HG03558 (cell line): ENCODE data around the gene RPL41.
A peak's percentile ranks its signal among the peaks of the same experiment; 100 is the strongest.

Source experiments
- ATAC-seq: cut with Tn5 transposase; IDR thresholded peaks from one replicate; pipeline ENCODE4 v1.9.1; 2021; ENCODE audit warnings: moderate number of reproducible peaks; ENCODE audit not compliant: unreplicated experiment; ENCODE audit errors: extremely low read depth

RPL41 gene

DNA sequence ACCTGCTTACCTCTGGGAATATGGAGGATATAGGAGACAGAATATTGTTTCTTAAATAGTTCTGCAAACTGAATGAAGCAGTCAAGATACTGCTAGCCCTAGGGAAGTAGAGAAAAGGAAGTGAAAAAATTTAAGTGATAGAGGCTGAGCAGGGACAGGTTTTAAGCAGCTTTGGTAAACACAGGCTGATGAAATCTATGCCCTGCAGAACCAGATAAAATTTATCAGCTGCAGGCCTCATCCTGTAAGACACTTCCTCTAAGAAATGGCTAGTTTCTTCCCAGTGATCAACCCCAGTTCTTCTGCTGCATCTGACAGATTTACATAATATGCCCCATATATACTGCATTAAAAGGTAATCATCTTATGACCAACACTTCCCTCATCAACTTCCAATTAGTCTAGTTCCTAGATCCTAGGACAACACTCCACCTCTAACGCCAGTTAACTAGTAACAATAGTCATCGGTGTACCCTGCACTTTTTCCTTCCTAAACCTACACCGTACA lies 10.4 kb downstream of the RPL41 start:
- ATAC-seq: no peak

GRCh38 chr12:56127485-56127887 lies 11.1 kb downstream of the RPL41 start:
- no peak for ATAC-seq

- peak; percentile 56 for ATAC-seq
Observed at GRCh38 chr12:56127888-56128669, 11.6 kb downstream of the RPL41 start, which contains the start of gene ESYT1. TSS of gene ESYT1 (plus strand) at chr12:56128267. CDS start at chr12:56128320, 53 bp downstream.

GRCh38 chr12:56128670-56129205 lies 12.3 kb downstream of the RPL41 start:
- no peak for ATAC-seq

DNA sequence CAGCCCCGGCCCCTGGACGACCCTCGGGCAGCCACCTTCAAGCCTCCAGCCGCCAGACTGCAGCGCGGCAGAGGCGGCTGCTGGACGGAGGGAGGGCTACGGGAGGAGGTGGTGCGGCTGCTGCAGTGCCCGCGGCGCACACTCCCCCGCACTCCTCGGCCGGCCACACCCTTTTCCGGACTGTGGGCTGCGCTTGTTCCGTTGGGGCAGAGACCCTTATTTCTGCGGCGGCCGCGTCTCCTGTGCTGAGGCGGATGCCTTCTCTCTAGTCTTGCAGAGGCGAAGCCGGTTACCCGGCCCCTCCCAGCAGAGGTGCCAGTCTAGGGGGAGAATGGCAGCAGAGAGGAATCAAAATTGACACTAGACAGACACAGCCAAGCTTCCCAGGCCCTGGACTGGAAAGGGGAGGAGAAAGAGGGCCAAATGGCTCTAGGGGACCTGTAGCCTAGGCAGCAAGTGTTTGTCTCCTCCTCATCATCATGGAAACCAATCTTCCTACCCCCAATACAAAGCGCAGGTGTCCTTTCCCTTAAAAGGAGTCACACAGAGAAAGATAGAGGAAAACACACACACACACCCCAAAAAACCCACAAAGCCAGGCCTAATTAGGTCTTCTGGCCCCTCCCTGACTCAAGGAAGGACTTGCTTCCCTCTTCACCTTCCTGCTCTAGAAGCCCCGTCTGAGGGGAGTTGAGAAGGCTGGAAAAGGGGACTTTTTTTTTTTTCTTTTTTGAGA lies 12.9 kb downstream of the RPL41 start:
- ATAC-seq: no peak

- no peak for ATAC-seq
Observed at GRCh38 chr12:56129942-56130495, 13.6 kb downstream of the RPL41 start.

GRCh38 chr12:56130876-56131275 lies 14.4 kb downstream of the RPL41 start:
- no peak for ATAC-seq

- no peak for ATAC-seq
Observed at GRCh38 chr12:56134897-56135296, 18.5 kb downstream of the RPL41 start.

GRCh38 chr12:56137853-56138571 lies 21.6 kb downstream of the RPL41 start:
- ATAC-seq: no peak

DNA sequence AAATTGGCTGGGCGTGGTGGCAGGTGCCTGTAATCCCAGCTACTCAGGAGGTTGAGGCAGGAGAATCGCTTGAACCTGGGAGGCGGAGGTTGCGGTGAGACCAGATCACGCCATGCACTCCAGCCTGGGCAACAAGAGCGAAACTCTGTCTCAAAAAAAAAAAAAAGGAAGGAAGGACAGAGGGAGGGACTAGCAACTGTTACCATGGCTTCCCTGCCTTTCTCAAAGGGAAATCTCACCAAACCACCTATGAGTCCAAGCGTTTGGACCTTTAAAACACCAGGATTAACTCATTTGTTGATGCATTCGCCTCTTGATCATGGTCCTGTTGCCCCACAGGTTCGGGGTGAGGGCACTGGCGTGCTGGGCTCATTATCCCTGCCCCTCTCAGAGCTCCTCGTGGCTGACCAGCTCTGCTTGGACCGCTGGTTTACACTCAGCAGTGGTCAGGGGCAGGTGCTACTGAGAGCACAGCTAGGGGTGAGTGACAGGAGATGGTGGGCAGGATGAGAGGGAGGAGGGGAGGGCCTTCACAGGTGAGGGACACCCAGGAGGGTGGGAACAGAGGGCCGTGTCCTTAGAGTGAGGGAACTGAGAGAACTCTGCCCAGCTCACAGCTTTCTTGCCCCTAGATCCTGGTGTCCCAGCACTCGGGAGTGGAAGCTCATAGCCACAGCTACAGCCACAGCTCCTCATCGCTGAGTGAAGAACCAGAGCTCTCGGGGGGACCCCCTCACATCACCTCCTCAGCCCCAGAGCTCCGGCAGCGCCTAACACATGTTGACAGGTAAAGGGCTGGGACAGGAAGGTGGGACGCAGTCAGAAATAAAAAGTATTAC lies 25.7 kb downstream of the RPL41 start:
- no peak for ATAC-seq

- no peak for ATAC-seq
Observed at GRCh38 chr12:56143217-56143616, 26.8 kb downstream of the RPL41 start.

- no peak for ATAC-seq
Observed at GRCh38 chr12:56143870-56144269, 27.4 kb downstream of the RPL41 start.

GRCh38 chr12:56145217-56145616 lies 28.8 kb downstream of the RPL41 start:
- ATAC-seq: no peak

- no peak for ATAC-seq
Observed at GRCh38 chr12:56146492-56147460, 30.3 kb downstream of the RPL41 start.

- no peak for ATAC-seq
Observed at GRCh38 chr12:56150563-56150962, 34.1 kb downstream of the RPL41 start.

- ATAC-seq: no peak
Observed at GRCh38 chr12:56151672-56152131, 35.3 kb downstream of the RPL41 start.

DNA sequence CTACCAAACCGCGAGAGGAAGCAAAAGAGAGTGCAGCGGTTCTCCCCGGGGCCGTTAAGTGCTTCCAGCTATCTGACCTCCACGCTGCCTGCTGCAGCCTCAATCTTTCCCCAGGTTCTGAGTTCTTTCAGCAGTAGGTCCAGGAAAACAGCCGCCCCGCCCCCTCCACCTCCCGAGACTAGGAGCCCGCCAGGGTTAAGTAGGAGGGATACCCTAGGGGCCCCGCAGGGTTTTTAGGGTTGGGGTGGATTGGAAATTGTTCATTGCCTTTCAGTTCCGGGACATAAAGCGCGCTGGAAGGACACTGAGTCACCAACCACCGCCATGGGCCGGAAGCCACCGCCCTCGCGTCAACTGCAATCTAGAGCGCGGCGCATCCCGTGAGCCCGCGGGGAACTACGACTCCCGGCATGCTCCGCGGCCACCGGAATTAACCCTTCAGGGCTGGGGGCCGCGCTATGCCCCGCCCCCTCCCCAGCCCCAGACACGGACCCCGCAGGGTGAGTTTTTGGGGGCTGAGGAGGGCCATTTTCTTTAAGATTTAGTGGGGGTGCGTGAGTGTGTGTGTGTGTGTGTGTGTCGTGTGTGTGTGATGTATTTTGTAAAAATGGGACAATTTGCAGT lies 35.8 kb downstream of the RPL41 start, which contains the start of gene MYL6B:
Gene MYL6B, plus strand, starts transcription at position 456 of the 624 bp plus-strand sequence. CDS start 1,332 bp downstream, outside the sequence.
- peak; percentile 80 for ATAC-seq
